HG03558 (cell line): ENCODE measurements around the gene MZF1.

ENCODE experiments used
- ATAC-seq: cut with Tn5 transposase; IDR thresholded peaks from one replicate; pipeline ENCODE4 v1.9.1; 2021; ENCODE audit warnings: moderate number of reproducible peaks; ENCODE audit not compliant: unreplicated experiment; ENCODE audit errors: extremely low read depth

The MZF1 gene

DNA sequence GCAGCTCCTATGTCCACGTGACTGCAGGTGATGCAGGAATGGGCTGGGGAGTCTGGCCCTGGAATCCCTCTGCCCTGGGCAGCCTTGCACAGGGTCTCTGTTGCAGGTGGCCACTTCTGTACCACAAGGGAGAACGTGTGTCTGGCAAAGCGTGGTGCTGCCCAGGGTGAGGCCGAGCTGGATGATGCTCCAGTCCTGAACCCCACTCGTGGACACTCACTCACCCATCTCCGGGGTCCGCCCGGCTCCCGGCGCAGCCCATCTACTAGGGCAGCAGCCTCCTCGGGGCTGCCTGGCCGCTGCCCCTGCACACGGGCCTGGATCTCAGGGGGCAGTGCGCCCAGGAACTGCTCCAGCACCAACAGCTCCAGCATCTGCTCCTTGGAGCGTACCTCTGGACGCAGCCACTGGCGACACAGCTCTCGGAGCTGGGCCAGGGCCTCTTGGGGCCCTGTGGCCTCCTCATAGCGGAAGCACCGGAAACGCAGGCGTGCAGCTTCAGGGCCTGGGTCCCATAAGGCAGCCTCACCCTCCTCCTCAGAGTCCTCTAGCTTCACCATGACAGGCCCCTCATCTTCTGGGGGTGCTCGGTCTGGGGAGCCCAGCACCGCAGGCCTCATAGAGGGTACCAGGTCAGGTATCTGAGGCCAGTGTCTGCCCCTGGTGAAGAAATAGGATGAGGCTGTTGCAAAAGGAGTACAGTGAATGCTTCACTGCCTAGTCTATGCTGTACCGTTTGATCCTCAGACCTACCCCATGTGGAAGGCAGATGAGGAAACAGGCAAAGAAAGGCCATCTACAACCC lies 2.2 kb downstream of the MZF1 start:
- no peak for ATAC-seq

- ATAC-seq, result no peak
Measured at GRCh38 chr19:58569943-58570670, 3.0 kb downstream of the MZF1 start.

GRCh38 chr19:58569191-58569942 lies 3.8 kb downstream of the MZF1 start:
- ATAC-seq, result no peak

DNA sequence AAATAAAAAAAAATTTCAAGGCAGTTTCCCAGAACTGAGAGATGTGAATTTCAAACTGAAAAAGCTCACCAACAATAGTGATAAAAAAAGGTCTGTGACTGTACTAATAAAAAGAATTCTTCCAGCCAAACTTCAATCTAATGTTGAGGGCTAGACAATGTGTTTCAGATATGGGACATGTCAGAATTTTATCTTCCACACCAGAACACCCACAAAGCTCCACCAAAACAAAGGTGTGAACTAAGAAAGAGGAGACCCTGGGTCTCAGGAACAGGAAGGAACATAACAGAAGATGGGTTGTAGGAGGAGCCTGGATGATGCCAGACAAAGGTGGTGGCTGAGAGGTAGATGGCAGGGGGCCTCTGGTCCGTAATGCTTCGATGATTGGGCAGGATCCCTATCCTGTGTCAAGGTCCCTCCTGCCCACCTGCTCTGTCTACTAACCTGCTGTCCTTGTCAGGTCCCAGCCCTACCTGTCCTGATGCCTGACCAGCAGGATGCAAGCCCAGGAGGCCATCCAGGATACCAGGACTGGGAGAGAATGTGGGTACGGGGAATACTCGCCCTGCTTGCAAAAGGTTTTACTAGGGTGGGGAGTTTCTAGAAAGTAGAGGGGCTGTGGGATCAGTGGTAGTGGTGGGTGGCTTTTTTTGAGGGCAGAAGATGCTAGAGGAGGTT lies 4.5 kb downstream of the MZF1 start:
- ATAC-seq, result no peak

DNA sequence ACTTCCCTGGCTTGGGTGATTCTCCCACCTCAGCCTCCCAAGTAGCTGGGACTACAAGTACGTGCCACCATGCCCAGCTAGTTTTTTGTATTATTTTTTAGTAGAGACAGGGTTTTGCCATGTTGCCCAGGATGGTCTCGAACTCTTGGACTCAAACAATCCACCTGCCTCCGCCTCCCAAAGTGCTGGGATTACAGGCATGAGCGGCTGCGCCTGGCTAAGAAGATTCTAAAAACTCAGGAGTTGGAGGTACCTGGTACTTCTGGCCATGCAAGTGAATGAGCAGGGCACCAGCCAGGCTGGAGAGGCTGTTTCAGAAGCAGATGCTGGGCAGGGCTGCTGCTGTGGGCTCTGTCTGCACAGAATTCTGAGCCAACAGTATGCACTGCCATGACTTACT lies 6.1 kb downstream of the MZF1 start:
- ATAC-seq, result no peak

DNA sequence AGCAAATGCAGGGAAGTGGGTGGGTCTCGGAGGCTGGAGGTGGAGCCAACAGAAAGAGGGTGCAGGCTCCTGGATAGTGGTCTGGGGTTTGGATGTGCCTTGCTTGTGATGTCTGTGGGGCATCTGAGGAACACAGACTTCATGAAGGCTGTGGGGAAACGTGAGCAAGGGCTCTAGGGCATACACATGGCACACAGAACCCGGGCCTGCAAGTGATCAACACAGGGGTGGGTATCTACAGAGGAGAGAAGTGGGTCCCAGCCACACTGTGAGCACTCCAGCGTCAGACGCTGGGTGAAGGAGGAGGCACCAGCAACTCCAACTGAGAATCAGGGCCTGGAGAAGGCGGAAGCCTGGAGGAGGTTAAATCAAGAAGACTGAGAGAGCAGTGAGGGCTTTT lies 9.3 kb downstream of the MZF1 start:
- no peak for ATAC-seq

- no peak for ATAC-seq
Measured at GRCh38 chr19:58563034-58563573, 10.0 kb downstream of the MZF1 start.

DNA sequence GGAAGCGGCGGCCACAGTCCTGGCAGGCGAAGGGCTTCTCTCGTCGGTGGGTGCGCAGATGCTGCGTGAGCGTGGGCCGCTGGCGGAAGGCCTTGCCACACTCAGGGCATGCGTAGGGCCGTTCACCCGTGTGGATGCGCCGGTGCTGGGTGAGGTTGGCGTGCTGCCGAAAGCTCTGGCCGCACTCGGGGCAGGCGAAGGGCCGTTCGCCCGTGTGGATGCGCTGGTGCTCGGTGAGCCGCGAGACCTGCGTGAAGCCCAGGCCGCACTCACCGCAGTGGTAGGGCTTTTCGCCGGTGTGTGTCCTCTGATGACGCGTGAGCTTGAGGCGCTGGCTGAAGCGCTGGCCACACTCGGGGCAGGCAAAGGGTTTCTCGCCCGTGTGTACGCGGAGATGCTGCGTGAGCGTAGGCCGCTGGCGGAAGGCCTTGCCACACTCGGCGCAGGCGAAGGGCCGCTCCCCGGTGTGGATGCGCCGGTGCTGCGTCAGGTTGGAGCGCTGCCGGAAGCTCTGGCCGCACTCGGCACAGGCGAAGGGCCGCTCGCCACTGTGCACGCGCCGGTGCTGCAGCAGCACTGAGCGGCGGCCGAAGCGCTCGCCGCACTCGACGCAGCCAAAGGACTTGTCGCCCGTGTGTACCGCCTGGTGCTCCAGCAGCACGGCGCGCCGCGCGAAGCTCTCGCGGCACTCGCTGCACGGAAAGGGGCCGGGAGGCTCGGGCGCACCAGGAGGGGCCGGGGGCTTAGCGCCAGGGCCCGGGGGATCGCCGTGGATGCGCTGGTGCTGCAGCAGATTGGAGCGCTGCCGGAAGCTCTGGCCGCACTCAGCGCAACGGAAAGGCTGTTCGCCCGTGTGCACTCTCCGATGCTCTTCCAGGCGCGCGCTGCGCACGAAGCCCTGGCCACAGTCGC lies 10.8 kb downstream of the MZF1 start:
- no peak for ATAC-seq

DNA sequence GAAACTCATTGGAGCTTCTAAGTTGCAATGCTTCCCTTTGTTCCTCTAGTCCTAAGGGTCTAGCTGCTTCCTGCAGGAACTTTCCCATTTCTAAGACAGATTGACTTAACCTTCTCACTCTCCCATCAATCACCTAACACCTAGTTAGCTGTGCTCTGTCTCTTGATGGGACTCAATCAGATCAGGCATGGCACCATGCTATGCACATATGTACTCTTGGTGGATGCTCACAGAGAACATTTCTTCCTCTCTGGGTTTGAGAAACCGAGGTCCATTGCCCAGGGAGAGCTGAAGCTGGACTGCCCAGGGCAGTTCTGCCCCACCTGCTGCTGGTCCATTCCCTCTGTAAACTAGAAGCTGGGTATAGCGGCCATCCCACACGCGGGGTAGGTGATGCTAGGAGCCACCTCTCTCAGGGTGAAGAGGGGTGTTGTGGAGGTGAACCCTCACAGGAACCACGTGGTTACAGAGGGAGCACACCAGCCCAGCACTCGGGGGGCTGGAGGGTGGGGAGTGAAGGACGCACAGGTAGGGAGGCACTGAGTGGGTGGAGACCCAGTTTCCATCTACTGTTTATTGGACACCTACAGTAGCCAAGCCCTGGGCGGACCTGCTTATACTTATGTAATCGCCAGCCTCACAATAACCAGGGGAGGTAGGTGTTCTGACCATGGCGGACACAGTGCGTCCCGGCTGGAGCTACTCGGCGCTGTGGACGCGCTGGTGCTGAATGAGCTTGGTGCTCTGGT lies 11.6 kb downstream of the MZF1 start:
- ATAC-seq, result no peak

- no peak for ATAC-seq
Measured at GRCh38 chr19:58560921-58561320, 12.2 kb downstream of the MZF1 start.

DNA sequence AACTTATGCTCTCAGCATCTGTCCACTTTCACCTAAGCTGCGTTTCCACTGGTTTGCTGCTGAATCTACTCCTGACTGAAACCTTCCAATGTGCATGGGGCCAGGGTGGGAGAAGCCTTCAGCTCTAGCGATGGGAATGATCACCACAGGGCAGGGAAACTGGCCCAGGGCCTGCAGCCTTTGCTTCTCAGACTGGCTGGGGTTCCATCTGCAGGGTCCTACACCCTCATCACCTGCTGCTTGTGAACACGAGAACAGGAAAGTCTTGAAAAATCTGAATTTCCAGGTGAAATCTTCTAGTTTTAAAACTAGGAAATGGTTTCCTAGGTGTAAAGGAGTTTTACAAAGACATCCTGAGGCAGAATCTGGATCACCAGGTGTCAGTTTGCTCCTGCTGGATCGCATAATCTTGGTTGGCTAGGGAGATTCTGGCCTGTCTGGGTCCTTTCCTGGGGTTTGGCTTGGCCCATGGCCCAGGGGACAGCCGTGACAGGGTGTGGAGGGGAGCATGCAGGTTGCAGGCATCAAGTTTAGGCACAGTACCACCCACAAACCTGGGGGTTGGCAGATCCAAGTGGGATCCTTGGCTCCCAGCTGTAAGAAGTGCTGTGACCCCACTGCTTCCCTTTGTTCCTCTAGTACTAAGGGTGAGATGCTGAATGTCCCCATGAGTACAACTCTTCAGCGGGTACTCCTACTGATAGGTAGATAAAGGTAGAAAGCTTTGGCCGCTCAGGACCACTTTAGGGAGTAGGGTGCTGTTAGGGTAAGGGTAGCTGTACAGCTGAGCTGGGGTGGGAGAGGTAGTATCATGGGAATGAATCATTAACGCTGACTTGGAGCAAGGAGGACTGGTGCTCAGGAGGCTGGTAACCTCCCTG lies 12.9 kb downstream of the MZF1 start:
- no peak for ATAC-seq

DNA sequence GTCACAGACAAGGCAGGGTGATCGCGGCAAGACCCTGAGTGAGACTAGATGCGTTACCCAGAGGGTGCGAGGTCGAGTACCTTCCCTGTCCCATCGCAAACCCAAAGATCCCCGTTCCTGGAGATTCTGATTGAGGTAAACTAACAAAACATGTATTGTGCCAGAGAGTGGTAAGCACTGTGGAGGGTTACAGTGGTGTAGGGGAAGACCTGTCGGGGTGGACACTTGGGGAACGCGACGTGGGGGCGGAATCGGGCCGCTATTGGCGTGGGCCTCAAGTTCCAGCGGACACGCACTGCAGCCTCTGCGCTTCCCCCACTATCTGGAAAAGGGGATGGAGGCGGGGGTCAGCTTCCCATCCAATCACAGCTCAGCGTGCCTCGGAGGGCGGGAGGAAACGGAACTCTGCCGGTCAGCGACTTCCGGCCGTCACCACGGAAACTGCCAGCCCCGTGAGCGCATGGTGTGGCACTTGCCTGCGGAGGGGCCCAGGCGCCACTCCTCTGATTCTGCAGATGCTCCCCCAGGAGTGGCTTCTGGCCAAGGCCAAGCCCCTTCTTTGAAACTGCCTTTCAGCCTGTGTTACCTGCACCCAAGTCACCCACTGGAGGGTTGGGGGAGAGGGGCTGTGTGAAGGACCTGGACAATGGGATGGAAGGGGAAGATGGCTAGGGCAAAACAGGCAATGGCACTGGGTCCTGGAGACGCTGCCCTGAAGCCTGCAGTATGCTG lies 13.7 kb downstream of the MZF1 start:
- no peak for ATAC-seq

GRCh38 chr19:58558623-58559274 lies 14.4 kb downstream of the MZF1 start:
- peak; percentile 34 for ATAC-seq

GRCh38 chr19:58558066-58558622 lies 15.0 kb downstream of the MZF1 start, which contains the start of gene UBE2M:
Gene UBE2M, minus strand, starts transcription at chr19:58558611. Its CDS starts 230 bp downstream, at chr19:58558381.
- ATAC-seq, result no peak

DNA sequence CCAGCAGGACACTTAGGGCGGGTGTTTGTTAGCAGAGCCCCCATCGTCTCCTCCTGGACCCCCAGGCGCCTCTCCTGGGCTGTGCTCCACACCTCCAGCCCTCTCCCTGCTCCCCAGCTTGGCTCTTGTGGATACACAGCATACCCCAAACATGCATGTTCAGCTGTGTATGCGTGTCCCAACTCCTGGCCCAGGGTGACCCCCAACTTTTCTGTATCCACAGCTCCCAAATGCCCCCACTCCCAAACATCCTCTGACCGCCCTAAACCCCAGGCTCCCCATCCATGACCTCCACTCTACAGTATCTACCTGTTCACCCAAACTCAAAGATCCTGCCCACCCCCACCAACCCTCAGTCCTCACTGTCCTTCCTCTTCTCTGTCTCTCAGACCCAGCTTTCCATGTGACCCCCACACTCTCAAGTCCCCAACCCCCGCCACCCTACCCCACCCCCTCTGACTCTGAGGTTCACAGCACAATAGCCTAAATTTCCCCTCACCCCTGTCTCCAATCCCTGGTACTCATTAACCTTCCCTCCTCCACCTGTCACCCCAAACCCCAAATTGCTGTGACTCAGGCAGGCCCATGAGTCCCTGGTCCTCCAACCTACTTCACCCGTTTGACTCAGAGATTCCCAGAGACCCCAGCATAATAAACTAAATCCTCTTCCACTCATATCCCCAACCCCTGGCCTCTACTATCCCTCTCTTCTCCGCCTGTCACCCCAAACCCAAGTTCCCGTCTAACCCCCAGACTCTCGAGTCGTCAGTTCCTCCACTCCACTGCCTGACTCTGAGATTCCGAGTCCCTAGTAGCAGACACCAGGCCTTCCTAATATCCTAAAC lies 15.7 kb downstream of the MZF1 start:
- no peak for ATAC-seq
